Mucosa of rectum (tissue), 2 donors: ENCODE results near the gene C22orf23.

Experiments used
- H3K27ac ChIP-seq, 2 donors: one replicate each; pipeline ENCODE4 v1.7.0; 2013; ENCODE audit warnings: inconsistent platforms in 2 of 2, low read depth in 2 of 2, low read length in 2 of 2
- H3K27me3 ChIP-seq, 2 donors: one replicate each; pipeline ENCODE4 v1.7.0; 2013; ENCODE audit warnings: low read length in 2 of 2; ENCODE audit not compliant: control insufficient read depth in 2 of 2, insufficient read depth in 2 of 2
- H3K36me3 ChIP-seq, 2 donors: one replicate each; pipeline ENCODE4 v1.7.0; 2013; ENCODE audit warnings: low read length in 2 of 2; ENCODE audit not compliant: control insufficient read depth in 2 of 2, insufficient read depth in 2 of 2
- H3K4me1 ChIP-seq, 2 donors: one replicate each; pipeline ENCODE4 v1.7.0; 2013; ENCODE audit warnings: low read length in 2 of 2, mild to moderate bottlenecking in 1 of 2; ENCODE audit not compliant: control insufficient read depth in 2 of 2, insufficient read depth in 2 of 2
- H3K4me3 ChIP-seq, 2 donors: one replicate each; pipeline ENCODE4 v1.7.0; 2013; ENCODE audit warnings: low read length in 2 of 2
- H3K9ac ChIP-seq, 2 donors: one replicate each; pipeline ENCODE4 v1.7.0; 2013; ENCODE audit warnings: low read length in 2 of 2, low read depth in 1 of 2, mild to moderate bottlenecking in 1 of 2
- H3K9me3 ChIP-seq, 2 donors: one replicate each; pipeline ENCODE4 v1.7.0; 2013; ENCODE audit warnings: low read length in 2 of 2; ENCODE audit not compliant: control insufficient read depth in 2 of 2
- donor health status: healthy.
- donor health status: Normal muscosa, but diverticular disease.

Gene C22orf23

GRCh38 chr22:37926771-37927636, 26.4 kb downstream of the C22orf23 start:
- no peaks in the 10 kb centered on the region for H3K9me3 ChIP-seq
- peaks cover 27 to 35% of the 10 kb centered on the region in 2 donors for H3K36me3 ChIP-seq
- H3K27me3 ChIP-seq = no peaks in the 10 kb centered on the region
- H3K4me1 ChIP-seq = no peaks in the 10 kb centered on the region
- no peak overlapping the region for H3K9ac ChIP-seq
- H3K27ac ChIP-seq = no peak overlapping the region
- H3K4me3 ChIP-seq = no peak overlapping the region

- Histone ChIP-seq H3K27ac (no peak overlapping the region), H3K27me3 (no peaks in the 10 kb centered on the region), H3K4me3 (no peak overlapping the region), H3K9me3 (no peaks in the 10 kb centered on the region), H3K4me1 (no peaks in the 10 kb centered on the region), H3K36me3 (peaks cover 26 to 33% of the 10 kb centered on the region in 2 donors), H3K9ac (no peak overlapping the region)
Measured at GRCh38 chr22:37926358-37926757, 27.0 kb downstream of the C22orf23 start.

- no peaks in the 10 kb centered on the region for H3K27me3 ChIP-seq
- H3K4me1 ChIP-seq = no peaks in the 10 kb centered on the region
- no peak overlapping the region for H3K9ac ChIP-seq
- H3K36me3 ChIP-seq = peaks cover 26 to 33% of the 10 kb centered on the region in 2 donors
- no peak overlapping the region for H3K27ac ChIP-seq
- no peaks in the 10 kb centered on the region for H3K9me3 ChIP-seq
- no peak overlapping the region for H3K4me3 ChIP-seq
Measured at GRCh38 chr22:37925767-37926166, 27.6 kb downstream of the C22orf23 start.

GRCh38 chr22:37925330-37925729, 28.1 kb downstream of the C22orf23 start:
- Histone ChIP-seq H3K4me1 (no peaks in the 10 kb centered on the region), H3K27me3 (no peaks in the 10 kb centered on the region), H3K27ac (no peak overlapping the region), H3K4me3 (no peak overlapping the region), H3K9me3 (no peaks in the 10 kb centered on the region), H3K36me3 (peaks cover 26 to 31% of the 10 kb centered on the region in 2 donors), H3K9ac (no peak overlapping the region)

GRCh38 chr22:37924386-37925065, 28.9 kb downstream of the C22orf23 start:
- Histone ChIP-seq H3K9me3 (no peaks in the 10 kb centered on the region), H3K27me3 (no peaks in the 10 kb centered on the region), H3K9ac (no peak overlapping the region), H3K4me3 (no peak overlapping the region), H3K4me1 (no peaks in the 10 kb centered on the region), H3K36me3 (peaks cover 25 to 31% of the 10 kb centered on the region in 2 donors), H3K27ac (no peak overlapping the region)

GRCh38 chr22:37923927-37924326, 29.5 kb downstream of the C22orf23 start:
- Histone ChIP-seq H3K27me3 (no peaks in the 10 kb centered on the region), H3K36me3 (peaks cover 22 to 28% of the 10 kb centered on the region in 2 donors), H3K27ac (no peak overlapping the region), H3K4me3 (no peak overlapping the region), H3K9ac (no peak overlapping the region), H3K4me1 (no peaks in the 10 kb centered on the region), H3K9me3 (no peaks in the 10 kb centered on the region)

- Histone ChIP-seq H3K4me3 (no peak overlapping the region), H3K27ac (no peak overlapping the region), H3K36me3 (peaks cover 29 to 39% of the 10 kb centered on the region in 2 donors), H3K9ac (no peak overlapping the region), H3K4me1 (no peaks in the 10 kb centered on the region), H3K27me3 (no peaks in the 10 kb centered on the region), H3K9me3 (no peaks in the 10 kb centered on the region)
Measured at GRCh38 chr22:37922191-37922590, 31.2 kb downstream of the C22orf23 start.

- H3K9me3 ChIP-seq = no peaks in the 10 kb centered on the region
- no peak overlapping the region for H3K4me3 ChIP-seq
- H3K9ac ChIP-seq = no peak overlapping the region
- H3K36me3 ChIP-seq = peaks cover 29% of the 10 kb centered on the region in 2 donors
- no peaks in the 10 kb centered on the region for H3K4me1 ChIP-seq
- no peak overlapping the region for H3K27ac ChIP-seq
- no peaks in the 10 kb centered on the region for H3K27me3 ChIP-seq
Measured at GRCh38 chr22:37920126-37920525, 33.3 kb downstream of the C22orf23 start.

GRCh38 chr22:37918580-37919270, 34.7 kb downstream of the C22orf23 start:
- no peaks in the 10 kb centered on the region for H3K4me1 ChIP-seq
- no peak overlapping the region for H3K9ac ChIP-seq
- H3K4me3 ChIP-seq = no peak overlapping the region
- H3K27ac ChIP-seq = no peak overlapping the region
- no peaks in the 10 kb centered on the region for H3K9me3 ChIP-seq
- H3K27me3 ChIP-seq = no peaks in the 10 kb centered on the region
- H3K36me3 ChIP-seq = peaks cover 28 to 31% of the 10 kb centered on the region in 2 donors
